Measurements from ENCODE around the gene DNAH9. TPM values are rescaled to one million over a fixed set of nuclear protein-coding genes. Genes with fewer than 3 reads are reported as not detected.

DNAH9 gene
- total and polyA plus RNA-seq, 2 of the 8 experiments (the other 6 are each of a cell fraction or from before 2014, with no cell fraction given), result 0.21 to 0.86 TPM

DNA sequence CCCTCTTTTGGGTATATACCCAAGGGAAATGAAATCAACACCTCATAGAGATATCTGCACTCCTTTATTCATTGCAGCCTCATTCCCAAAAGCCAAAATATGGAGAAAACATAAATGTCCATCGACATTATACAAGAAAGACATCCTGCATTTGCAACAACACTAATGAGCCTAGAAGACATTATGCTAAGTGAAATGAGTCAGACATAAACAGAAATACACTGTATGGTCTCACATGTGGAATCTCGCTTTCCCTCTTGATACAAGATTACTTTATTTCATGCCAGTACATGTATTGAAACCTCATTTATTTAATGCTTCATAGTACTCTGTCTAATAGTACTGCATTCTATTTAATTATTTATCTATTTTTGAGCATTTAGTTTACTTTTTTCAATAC lies 241.8 kb downstream of the DNAH9 start (continued):
- TF ChIP-seq HDAC6 (IDR thresholded peaks at IDR 0.05; ENCODE audit: low read depth, low read length) (no peak), YY1 (IDR thresholded peaks at IDR 0.05; ENCODE audit: low read depth, low read length) (no peak), FOSL1 (IDR thresholded peaks at IDR 0.05; ENCODE audit: insufficient read depth, low read depth, low read length) (no peak)

Data from H1 (cell line).